ENCODE measurements around the gene ABHD6.
"Not testable (repeated sequence)": the region's sequence is repeated elsewhere in the genome, so short reads cannot be mapped to it uniquely, and the experiment has no call there.

ABHD6 gene

DNA sequence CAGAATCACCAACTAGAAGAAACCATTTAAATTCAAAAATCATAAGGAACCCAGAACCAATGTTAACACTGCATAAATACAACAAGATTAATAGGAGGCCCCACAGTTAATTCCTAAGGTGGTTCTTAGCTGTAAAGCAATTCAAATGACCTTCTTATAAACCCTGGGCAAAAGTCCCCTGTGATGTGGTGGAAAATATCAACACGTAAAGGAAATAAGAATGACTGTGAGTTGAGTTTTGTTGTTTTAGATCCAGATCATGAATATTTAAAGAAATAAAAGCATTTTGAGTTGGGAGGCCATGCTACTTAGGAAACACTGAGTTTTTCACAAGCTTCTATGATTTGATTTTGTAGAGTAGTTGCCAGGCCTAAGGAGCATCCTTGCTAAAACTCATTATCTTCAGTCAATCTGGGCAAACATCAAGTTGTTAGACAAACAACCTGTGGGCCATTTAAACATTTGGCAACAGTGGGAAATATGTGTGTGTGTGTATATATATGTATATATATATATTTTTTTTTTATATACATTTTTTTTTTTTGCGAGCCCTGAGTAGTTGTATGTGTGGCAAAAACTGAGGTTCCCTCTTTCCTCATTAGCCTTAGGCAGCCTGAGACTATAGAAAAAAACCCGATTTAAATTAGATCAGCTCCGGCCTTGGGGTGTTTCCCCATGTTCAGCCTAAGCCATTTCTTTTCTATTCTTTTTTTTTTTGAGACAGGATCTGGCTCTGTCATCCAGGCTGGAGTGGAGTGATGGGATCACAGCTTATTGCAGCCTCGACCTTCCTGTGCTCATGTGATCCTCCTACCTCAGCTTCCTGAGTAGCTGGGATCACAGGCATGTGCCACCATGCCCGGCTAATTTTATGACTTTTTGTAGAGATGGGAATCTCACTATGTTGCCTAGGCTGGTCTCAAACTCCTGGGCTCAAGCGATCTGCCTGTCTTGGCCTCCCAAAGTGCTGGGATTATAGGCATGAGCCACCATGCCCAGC is 87.1 kb downstream of the ABHD6 start:
- no peak for DNase-seq

DNA sequence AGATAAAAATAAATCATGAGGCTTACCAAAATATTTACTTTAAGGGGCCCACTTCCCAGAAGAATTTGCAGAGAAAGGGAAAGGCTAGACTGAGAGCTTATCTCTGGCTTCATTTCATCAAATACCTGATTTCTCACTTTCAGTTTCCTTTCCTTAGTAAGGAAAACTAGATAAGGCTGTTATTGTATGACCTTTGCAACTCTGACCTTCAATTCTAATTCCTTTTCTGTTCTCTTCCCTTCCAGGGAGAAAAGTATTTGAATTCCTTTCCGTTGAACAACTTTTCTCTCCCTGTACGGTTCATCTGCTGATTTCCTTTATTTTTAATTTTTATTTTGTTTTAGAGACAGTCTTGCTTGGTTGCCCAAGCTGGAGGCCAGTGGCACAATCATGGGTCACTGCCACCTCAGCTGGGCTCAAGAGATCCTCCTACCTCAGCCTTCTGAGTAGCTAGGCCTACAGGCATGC is 88.0 kb downstream of the ABHD6 start:
- no peak for DNase-seq

GRCh38 chr3:58326267-58326900 is 88.8 kb downstream of the ABHD6 start:
- no peak for DNase-seq

- no peak for DNase-seq
These were observed 91.7 kb downstream of the ABHD6 start for GRCh38 chr3:58329150-58329921.

DNA sequence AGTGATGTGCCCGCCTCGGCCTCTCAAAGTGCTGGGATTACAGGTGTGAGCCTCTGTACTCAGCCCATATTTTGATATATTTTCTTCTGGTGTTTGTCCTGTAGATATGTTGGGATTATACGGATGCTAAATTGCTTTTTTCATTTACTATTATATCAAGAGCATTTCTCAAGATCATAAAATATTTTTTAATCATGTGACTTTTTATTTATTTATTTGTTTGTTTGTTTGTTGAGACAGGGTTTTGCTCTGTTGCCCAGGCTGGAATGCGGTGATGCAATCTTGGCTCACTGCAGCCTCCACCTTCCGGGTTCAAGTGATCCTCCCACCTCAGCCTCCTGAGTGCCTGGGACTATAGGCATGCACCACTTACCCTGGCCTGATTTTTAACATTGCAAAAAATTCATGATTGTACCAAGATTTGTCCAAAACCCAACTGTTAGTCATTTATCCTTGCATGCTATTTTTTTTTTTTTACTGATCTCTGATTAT is 92.4 kb downstream of the ABHD6 start:
- DNase-seq = no peak

GRCh38 chr3:58331593-58332152 is 94.1 kb downstream of the ABHD6 start:
- DNase-seq = no peak

DNA sequence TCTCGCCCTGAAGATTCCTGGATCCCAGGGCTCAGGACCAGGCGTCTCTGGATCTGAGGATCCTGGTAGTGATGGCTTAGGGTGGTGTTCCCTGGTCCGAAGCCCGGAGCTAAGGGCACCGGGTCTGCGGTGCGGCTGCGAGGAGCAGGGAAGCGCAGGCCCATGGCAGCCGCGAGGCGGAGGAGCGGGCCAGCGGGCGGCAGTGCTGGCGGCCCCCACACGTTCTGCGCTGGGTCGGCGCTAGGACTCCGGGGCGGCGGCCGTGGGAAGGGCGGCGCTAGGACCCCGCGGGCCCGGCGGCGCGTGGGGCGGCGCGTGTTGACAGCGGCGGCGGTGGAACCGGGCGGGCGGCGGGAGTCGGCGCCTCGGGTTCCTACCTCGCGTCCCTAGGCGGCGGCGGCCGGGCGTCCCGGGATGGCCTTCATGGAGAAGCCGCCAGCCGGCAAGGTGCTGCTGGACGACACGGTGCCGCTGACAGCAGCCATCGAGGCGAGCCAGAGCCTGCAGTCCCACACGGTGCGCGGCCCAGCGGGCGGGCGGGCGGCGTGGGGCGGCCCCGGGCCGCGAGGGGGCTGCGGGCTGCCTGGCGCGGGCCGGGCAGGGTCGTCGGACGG is 95.1 kb downstream of the ABHD6 start, which contains the start of gene PXK:
Gene PXK (plus strand): TSS at position 318 of the 614 bp plus-strand sequence. CDS start 97 bp downstream, at position 415.
- peak; percentile 55 to 67 (median 63) for DNase-seq

DNA sequence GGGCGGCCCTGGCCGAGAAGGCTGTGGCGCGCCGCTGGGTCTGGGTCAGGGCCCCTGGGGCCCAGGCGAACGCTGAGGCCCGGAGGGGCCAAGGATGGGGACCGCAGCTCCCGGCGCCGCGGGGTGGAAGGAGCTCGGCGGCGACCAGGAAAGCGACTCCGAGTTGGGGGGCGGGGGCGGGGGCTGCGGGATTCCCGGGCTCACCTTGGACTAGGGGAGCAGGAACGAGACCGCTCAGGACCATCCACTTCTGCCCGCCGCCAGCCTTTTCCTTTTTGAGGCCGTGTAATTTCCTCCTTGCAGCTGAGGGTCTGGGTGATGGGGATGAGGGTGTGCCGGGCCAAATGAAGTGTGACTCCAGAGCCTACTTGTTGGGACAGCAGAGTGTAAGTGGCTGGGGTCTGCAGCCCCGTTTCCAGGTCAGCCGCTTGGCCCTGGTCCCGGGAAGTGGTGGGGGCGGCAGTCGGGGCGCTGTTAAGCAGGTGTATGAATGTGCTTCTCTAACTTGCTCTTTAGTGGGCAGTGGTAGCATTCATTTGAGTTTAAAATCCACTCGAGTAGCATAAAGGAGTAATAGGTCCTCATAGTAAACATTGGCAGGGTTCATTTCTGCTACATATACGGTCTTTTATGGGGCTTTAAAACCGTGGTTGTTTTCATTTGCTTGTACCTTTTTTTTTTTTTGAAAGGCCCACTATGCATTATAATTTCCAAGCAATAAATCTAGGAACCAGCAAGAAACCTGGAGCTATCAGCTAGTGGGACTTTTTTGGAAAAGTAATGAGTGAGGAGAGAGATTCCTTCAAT is 95.8 kb downstream of the ABHD6 start:
- peak in 2 of 4 experiments; percentile 4 to 13 for DNase-seq

DNA sequence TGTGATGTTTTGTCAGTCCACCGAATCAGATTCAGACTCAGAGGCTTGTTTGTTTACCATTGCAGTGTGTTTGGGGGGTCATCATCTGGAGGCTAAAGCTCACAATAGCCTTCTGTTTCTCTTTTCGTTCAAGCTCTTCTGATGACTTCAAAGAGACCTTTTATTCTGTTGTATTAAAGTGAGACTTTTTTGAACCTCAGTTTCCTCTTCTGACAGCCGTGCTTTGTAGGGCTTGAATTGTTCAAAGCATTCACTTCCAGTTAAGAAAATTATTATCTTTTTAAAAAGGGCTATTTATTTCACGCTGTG is 96.4 kb downstream of the ABHD6 start:
- no peak for DNase-seq

DNA sequence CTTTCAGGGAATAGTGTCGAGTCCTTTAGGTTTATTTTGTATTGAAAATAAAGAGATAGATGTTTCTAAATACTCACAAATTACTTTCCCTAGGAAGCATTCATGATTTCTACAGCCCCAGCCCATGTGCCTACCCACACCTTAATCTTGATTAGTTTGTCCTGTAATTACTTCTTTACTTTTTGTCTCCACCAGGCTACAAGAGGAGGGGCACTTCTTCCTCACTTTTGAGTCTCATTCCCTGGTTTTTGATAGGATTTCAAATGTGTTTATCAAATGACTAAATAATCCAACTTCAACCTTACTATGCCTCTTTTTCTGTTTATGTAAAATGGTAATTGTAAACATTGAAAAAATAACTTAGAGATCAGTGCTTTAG is 96.9 kb downstream of the ABHD6 start:
- DNase-seq = no peak

GRCh38 chr3:58335652-58335947 is 98.0 kb downstream of the ABHD6 start:
- no peak for DNase-seq

GRCh38 chr3:58336135-58336882 is 98.7 kb downstream of the ABHD6 start:
- no peak for DNase-seq

DNA sequence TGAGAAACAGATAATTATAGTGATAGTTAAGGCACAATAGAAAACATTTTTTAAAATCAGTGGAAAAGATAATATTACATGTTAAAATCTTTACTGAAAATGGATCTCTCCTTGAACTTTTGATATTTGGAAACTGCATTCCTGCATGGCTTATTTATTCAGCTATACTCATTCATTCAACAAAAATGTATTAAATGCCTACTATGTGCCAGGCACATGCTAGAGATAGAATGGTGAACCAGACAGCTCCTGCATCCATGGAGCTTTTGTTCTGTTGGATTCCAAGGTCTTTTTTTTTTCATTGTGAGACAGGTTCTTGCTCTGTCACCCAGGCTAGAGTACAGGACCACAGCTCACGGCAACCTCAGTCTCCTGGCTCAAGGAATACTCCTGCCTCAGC is 99.6 kb downstream of the ABHD6 start:
- no peak for DNase-seq

GRCh38 chr3:58339146-58339545 is 101.6 kb downstream of the ABHD6 start:
- not testable (repeated sequence) for DNase-seq

DNA sequence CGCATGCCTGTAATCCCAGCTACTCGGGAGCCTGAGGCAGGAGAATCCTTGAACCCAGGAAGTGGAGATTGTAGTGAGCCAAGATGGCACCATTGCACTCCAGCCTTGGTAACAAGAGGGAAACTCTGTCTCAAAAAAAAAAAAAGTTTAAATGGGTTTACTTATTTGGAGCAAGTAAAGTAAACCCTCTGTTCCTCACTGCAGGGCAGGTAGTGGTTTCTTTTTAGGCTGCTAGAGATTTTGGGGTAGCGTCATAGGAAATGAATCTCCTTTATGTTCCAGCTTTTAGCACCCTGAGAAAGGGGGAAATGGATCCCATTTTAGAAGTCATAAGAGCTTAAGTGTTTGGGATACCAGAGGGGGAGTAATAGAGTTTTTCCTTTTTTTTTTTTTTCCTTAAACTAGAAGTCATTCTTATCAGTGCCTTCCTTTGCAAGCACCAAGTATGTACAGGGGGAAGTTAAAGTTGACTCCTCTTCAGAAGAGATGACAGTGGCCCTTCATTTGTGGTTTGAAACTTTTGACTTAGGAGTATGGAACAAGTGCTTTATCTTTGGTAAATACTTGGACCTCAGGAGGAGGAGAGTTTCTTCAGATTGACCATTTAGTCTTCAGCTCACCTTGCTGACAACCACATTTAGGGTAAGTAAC is 103.1 kb downstream of the ABHD6 start:
- DNase-seq = no peak

DNA sequence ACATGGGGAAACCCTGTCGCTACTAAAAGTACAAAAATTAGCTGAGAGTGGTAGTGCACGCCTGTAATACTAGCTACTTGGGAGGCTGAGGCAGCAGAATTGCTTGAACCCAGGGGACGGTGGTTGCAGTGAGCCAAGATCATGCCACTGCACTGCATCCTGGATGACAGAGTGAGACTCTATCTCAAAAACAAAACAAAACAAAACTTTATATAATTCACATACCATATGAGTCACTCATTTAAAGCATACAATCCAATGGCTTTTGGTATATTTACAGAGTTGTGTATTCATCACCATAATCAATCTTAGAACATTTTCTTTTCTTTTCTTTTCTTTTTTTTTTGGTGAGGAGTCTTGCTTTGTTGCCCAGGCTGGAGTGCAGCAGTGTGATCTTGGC is 103.8 kb downstream of the ABHD6 start:
- no peak for DNase-seq

DNA sequence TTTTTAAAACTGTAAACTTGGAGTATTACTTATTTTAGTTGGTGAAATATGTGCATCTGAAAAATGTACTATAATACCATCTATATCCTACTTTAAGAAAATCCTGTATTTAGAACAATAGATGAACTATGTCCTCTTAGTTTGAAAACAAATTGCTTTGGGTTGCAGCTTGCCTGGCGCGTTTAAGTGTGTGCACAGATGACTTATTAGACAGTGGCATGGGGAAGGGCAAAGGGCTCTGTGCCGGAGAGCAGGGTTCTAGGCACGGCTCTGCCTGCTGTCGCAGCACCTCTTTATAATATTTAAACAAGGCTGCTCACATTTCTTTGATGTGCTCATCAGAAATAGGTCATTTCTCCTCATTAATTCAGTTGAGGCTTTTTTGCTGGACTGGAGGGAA is 105.1 kb downstream of the ABHD6 start:
- no peak for DNase-seq
